GM18508 (cell line): Measurements from ENCODE around the gene LINC00305.

Source experiments
- ATAC-seq: cut with Tn5 transposase; IDR thresholded peaks from one replicate; pipeline ENCODE4 v1.9.1; 2021; ENCODE audit warnings: moderate number of reproducible peaks; ENCODE audit not compliant: insufficient read depth, unreplicated experiment

The LINC00305 gene

DNA sequence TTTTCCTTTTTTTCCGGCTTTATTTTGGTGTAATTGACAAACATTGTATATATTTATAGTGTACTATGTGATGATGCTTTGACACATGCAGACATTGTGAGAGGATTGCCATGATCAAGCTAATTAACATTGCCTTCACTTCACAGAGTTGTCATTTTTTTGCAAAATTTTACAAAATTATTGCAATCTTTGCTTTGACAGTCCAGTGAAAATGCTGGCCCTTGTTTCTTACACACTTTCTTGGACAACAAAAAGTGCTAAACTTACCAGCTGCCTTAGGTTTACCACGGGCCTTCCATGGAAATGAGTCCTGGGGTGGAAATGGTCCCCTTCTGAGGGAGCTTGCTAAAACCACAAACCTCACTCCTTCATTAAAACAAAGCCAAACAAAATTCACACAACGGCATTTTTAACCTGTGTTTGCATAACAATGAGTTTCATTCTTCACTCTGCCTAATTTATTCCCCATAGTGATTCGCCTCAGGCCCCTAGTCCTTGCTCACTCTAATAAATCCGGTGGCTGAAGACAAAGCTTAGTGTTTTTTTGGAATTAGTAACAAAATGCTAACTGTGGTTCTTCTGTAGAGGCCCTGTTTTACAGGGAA is 32.2 kb downstream of the LINC00305 start:
- no peak for ATAC-seq

DNA sequence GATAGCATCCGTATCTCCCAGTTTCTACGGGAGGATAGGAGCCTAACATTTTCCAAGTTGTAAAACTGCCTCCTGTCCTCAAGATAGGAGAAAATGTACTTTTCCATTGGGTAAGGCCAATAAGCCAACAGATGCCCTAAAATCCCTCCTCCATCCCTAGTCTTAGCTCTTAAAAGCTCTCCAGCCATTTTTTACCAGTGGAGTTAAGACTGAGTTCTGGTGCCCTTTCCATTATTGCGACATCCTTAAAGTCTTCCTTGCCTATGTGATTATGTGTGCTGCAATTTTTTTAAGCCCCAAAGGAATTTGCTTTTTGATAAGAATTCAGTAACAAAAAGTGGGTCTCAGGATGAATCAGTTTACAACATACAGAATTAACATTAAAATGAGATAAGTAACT is 33.0 kb downstream of the LINC00305 start:
- ATAC-seq = no peak

DNA sequence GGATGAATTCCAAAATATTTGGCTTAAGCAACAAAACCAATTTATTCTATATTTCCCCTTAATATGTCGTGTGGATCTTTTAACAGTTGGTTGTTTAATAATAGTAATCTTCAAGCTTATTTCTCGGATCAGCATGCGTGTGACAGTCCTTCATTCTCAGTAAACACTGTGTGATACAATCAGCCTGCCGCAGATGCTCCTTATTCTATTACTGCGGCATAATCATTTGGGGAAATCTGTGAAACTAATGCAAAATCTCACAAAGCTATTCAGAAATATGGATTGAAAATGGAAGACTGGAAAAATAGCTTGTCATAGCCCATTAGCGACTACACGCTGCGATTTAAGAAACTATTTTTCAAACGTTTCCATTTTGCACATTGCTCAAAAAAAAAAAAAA is 36.9 kb downstream of the LINC00305 start:
- ATAC-seq = no peak

DNA sequence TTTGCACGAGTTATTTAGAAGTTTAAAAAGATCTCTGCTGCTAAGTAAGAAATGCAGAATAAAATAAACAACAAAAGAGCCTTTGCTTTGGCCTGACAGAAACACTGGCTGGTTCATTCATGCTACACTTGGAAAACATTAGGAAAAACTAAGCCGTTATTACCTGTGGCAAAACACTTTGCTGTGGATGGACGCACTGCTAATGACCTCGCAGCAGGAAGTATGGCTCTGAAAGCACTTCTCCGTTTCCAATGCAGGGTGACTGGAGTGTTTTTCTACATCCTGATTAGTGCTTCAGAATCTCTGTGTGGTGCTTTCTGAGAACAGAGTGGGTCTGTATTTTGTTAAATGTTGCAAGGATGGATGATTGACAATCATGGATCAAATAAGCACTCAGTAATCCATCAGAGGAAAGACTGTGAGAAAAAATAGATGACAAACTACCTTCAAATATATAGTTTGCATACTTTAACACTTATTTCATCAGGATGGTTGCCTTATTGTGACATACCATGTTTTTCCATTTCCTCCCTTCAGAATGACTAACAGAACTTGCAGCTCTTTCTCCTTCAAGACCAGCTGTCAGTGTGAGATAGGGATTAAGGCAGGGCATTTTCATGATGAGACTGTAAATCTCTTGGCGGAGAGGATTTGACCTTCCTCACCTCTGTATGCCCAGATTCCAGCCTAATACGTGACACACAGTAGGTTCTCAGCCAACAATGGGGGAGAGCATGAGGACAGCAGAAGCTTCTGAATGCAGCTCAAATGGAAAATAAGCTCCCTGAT is 38.0 kb downstream of the LINC00305 start:
- no peak for ATAC-seq

DNA sequence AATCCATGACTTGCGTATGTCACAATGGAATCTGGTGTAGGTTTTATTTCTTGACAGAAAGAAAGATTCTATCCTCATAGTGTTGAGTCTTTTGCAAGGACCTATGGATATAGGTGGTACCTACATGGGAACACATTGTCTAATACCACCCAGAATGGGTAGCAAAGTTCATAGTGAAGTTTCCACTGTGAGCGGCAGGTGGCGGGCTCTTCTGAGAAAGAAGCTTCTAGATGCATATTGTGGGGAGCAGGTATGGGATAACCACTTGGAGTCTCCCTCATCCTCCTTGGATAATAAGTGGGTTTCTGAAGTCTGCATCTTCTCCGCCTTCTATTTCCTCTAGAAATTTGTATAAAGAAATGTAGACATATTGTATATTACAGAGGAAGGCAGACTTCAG is 44.9 kb downstream of the LINC00305 start:
- no peak for ATAC-seq

DNA sequence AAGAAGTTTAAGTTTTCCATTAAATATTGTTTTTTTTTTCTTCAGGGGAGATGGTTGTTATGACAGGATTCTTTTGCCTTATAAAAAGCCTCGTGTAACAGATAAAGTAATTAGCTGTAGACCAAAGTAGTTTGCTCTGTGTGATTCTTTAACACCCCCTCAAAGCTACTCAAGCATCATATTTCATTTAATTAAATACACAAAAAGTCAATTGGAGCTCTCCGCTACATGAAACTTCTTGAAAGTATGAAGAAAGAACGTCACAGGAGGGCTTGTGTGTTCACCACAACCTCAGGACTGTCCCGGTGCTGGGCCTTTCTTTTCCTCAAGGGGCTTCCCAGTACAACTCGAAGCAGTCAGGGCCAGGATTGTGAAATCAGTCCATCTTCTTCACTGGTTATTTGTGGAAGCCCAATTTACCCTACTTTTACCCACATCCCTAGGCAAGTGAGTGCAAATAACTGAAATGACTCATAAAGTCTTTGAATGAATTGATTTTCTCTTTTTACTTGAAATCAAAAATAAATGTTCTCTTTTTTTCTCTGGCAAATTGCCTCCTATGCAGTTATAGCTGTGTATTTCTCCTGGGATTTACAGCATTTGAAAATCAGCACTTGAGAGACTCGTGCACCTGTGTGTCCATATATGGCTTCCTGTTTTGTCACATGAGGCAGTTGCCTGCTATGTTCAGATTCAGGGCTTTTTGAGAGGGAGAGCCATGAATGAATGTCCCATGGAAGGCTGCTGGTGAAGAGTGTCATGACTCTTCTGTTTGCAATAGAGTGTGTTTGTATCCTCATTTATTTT is 48.6 kb downstream of the LINC00305 start:
- peak; percentile 52 for ATAC-seq

DNA sequence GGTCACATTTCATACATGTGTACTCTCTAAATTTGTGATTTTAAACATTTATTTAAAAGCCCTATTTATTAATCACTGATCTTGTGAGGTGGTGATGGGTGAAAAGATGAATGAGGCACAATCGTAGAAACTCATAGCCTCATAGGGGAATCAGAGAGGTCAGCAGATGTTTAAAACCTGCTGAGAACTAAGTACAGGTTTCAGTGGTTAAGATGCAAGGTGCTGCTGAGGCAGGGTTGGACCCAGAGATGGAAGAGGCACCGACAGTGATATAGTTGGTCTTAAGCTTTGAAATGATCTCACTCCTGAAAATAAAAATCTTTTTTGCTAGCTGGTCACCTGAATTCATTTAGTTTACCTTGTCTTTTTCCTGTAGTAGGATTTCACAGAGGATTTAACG is 49.6 kb downstream of the LINC00305 start:
- no peak for ATAC-seq

DNA sequence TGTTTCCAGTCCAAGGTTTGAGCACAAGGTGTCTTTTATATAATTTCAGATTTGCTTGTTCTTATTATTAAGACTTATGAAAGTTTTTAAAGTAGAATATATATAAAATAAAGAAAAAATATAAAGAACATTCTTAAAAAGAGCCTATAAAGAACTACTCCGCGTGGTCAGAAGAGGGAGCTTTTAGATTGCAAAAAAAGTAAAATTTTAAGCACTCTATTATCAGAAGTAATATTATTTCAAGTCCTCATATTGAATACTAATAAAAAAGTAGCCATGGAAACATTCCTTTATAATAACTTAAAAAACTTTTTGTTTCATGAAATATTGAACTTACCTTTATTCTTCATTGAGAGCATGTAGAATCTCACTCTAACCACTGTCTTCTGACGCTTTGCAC is 51.4 kb downstream of the LINC00305 start:
- ATAC-seq = no peak

DNA sequence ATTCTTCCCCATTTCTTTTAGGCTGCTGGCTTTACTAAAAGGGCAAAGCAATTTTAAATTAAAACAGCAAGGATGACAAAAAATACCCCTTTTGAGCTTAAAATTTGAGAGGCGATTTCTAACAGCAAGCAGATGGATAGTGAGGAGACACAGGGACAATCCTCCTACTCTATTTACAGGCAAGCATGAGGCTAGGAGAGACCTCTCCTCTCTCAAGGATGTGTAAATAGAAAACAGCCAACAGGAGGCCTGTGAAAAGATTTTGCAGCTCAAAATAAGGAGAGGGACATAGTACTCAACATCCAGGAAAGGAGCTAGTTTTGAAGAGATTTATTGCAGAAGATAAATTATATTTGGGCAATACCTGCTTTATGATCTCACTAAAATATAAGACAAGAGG is 53.8 kb downstream of the LINC00305 start:
- no peak for ATAC-seq

DNA sequence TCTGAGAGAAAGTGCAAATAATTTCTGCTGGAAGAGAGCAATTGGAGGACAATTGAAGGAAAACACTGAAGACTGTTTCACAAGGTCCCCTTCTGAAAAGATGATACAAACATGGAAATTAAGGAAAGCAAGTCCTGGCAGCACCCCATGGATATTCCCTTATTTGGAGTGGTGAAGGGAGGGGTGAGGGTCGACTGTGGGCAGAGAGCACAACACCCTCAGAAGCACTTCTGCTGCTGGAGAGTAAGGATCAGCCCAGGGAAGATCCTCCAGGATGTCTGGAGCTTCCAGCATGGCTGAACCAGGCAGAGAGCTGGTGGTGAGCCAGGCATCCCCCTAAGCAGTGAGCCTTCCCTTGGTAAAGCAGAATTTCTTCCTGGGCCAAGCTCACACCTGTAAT is 54.7 kb downstream of the LINC00305 start:
- ATAC-seq = no peak

DNA sequence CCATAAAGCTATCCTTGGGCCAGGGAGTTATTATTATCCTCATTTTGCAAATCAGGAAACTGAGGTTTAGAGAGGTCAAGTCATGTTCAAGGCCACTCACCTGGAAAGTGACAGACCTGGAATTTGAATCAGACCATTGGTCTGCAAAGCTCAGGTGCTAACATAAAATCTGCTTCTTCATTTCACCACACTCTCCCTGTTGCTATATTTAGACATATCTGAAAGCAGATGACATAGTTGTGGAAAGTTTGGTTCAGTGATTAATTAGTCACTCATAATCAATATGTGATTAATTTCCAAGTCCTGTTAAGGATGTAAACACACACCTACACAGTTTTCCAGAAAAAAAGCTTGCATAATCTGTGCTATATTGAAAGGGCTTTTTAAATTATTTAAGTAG is 57.4 kb downstream of the LINC00305 start:
- ATAC-seq = peak; percentile 65

DNA sequence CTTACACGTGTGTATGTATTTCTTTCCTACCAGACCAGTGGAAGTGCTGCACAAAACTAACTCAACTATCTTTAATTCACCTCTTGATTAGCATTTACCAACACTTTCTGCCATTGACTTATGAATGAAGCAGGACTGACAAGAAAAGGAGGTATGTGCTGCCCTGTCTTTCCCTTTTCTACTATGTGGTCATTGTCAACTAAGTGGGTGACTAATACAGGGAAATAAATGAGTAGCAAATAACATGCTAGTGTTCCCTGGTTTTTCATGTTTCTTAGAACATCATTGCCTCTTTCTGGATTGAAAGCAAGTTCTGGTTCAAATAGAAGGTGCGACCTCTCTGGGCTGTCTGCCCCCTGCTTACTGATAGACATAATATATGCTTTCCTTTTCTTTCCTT is 58.0 kb downstream of the LINC00305 start:
- peak; percentile 83 for ATAC-seq

DNA sequence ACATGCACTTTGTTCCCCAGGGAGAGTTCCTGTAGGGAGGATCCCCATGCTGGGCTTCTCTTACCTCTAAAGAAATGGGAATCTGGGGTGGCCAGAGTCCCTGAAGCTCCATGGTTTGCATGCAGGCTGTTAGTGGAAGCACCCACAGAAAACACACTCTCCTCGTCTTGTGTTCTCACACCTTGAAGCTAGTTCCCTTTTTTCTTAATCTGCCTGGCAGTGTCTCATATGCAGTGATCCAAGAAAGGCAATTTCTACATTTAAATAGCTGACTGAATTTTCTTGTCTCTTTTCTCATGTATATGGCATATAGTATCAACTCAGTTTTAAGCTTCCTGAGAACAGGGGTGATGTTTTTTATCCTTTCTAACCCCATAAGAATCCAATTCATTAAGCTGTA is 65.0 kb downstream of the LINC00305 start:
- no peak for ATAC-seq

DNA sequence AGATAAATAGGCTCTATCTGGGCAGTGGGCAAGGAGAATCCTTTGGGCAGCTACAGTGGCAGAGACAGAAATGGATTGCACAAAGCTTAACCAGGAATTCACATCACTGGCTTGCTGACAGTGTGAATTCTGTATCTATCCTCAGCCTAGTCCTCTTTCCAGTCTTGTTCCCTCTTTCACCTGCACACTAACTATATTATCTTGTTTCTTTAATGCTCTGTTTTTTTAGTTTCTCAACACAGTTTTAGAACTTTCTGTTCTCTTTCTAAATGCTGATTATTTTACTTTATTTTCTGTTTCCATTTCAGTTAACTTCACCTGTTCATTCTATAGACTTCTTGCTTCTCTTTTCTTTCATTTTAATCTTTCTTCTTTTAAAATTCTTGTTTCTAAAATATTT is 66.4 kb downstream of the LINC00305 start:
- no peak for ATAC-seq

DNA sequence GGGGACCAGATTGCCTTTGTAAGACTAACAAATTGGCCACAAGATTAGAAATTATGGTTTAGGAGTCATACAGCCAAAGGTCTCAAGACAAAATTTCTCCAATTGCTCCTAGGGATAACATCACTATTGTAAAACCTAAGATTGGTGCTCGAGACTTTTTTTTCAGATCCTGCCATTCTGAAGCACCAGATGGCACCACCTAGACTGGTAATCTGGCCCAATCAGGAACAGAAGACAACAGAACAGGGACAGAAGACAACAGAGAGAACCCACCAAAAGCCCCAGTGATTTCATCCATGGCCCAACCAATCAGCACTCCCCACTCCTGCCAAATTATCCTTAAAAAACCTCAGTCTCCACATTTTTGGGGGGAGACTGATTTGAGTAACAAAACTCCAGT is 66.8 kb downstream of the LINC00305 start:
- ATAC-seq = no peak

DNA sequence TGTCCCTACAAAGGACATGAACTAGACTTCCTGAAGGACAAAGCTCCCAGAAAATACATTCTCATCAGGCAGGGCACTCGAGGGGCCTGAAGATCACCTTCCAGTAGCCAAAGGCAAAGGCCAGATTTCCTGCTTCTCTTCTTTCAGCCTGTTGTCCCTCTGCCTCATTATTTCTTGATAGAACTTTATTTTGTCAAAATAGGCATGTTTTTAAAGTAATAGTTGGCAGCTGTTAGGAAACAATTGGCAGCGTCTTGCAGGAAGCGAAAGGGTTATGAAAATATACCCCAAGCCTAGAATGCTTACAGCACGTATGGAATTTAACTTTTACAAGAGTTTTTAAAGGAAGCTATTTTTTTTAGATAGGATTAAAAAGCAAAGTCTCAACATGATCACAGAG is 74.9 kb downstream of the LINC00305 start:
- ATAC-seq = no peak

DNA sequence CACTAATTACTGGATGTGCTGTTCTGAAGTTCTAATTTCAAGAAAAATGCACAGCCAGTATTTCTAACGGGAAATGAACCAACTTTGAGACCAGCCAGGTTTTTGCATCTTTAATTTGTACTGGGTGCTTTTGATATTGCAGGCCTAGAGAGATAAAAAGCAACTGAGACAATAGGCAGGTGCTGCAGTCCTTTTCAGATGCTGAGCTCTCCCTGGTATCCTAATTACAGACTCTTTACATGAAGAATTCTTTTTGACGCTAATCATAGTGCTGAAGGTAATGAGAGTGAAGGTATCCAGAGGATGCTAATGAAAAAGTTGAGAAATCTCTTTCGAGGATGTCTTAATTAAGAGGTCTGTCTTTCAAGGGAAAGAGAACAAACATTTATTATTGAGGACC is 93.9 kb downstream of the LINC00305 start:
- ATAC-seq = no peak

DNA sequence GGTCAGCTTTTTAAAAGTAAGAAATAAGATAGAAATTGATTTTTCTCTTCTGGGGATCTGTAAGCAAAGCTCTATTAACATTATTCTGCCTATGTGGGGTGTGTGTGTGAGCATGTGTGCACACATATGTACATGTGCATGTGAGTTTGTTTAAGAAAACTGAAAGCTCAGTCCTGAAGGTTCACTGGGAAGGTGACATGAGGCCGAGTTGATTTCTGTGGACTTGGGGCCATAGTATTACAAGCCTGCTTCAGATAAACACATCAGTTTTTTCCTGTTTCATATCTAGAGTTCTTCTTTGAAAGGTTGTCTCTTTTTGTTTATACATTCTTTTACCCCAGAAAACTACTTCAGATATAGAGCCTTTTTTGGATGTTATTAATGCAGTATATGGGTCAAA is 95.6 kb downstream of the LINC00305 start:
- ATAC-seq = no peak

DNA sequence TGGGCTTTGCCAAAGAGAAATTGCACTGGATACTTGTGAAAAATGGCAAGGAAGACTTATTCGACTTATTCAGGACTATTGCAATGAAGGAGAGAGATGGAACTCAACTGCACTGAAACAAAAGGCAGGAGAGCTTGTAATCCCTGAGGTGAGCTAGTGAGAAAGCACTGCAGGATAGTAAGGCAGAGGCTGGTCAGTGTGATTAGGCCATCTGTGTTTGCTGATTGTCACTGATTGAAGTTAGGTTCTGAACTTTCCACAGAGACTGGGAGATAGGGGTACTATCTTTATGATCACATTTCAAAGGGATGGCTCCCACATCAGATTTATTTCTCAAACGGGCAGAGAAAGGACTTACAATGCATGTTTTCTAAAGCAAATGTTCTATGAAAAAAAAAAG is 96.1 kb downstream of the LINC00305 start:
- ATAC-seq = no peak

DNA sequence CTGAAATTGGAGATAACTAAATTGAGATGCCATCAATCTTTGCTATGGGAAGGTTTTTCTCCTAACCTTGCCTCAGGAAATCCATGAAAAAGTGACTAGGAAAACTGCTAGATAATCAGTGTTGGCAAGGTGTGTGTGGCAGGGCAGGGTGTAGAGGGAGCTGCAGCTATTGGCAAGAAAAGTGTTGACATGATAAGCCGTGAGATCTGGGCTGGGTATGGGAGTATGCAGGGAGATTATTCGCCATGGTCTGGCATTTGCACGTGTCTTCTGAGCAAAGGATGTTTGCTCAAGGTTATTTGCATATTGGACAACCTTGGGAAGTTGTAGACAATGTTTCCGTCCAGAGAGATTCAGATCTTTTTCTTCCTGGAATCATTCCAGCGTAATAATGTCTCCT is 104.3 kb downstream of the LINC00305 start:
- no peak for ATAC-seq

DNA sequence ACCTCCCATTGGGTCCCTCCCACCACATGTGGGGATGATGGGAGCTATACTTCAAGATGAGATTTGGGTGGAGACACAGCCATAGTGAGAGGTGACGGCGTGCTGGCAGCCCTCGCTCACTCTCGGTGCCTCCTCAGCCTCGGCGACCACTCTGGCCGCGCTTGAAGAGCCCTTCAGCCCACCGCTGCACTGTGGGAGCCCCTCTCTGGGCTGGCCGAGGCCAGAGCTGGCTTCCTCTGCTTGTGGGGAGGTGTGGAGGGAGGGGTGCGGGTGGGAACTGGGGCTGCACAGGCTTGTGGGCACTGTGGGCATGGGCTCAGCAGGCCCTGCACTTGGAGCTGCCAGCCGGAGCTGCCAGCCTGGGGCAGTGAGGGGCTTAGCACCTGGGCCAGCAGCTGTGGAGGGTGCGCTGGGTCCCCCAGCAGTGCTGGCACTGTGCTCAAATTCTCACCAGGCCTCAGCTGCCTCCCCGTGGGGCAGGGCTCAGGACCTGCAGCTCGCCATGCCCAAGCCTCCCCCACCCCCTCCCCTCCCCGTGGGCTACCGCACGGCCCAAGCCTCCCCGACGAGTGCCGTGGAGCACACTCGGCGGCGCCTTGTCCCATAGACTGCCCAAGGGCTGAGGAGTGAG is 106.0 kb downstream of the LINC00305 start:
- no peak for ATAC-seq
